GM04504 (cell line): ENCODE measurements around the gene MPPE1.
"Not testable (repeated sequence)": the region's sequence is repeated elsewhere in the genome, so short reads cannot be mapped to it uniquely, and the experiment has no call there.

Experiments
- DNase-seq: peaks from one replicate; pipeline ENCODE4 v3.0.0-alpha.2; 2012; ENCODE audit warnings: low read depth

Gene MPPE1

GRCh38 chr18:11925800-11926481 is 17.8 kb upstream of the MPPE1 start:
- DNase-seq, result no peak

- DNase-seq, result no peak
These were observed 15.3 kb upstream of the MPPE1 start for GRCh38 chr18:11923450-11923849.

GRCh38 chr18:11919522-11919921 is 11.4 kb upstream of the MPPE1 start:
- DNase-seq, result not testable (repeated sequence)

GRCh38 chr18:11916880-11917279 is 8.8 kb upstream of the MPPE1 start:
- DNase-seq, result not testable (repeated sequence)

- peak; percentile 31 for DNase-seq
These were observed 1.5 kb upstream of the MPPE1 start for GRCh38 chr18:11909591-11910026.

GRCh38 chr18:11909061-11909455 is 941 bp upstream of the MPPE1 start:
- peak; percentile 10 for DNase-seq

- DNase-seq, result no peak
These were observed 917 bp downstream of the MPPE1 start for GRCh38 chr18:11906926-11907874.

- no peak for DNase-seq
These were observed 1.9 kb downstream of the MPPE1 start for GRCh38 chr18:11906176-11906575.

- no peak for DNase-seq
These were observed 2.5 kb downstream of the MPPE1 start for GRCh38 chr18:11905613-11906012.

- DNase-seq, result no peak
These were observed 5.4 kb downstream of the MPPE1 start for GRCh38 chr18:11902522-11903292.

- no peak for DNase-seq
These were observed 6.2 kb downstream of the MPPE1 start for GRCh38 chr18:11901826-11902438.

GRCh38 chr18:11899063-11899462 is 9.1 kb downstream of the MPPE1 start:
- DNase-seq, result no peak

- no peak for DNase-seq
These were observed 10.3 kb downstream of the MPPE1 start for GRCh38 chr18:11897781-11898180.

- DNase-seq, result not testable (repeated sequence)
These were observed 15.7 kb downstream of the MPPE1 start for GRCh38 chr18:11892438-11892837.

GRCh38 chr18:11891737-11892136 is 16.4 kb downstream of the MPPE1 start:
- no peak for DNase-seq

- DNase-seq, result no peak
These were observed 18.8 kb downstream of the MPPE1 start for GRCh38 chr18:11889284-11889683.

GRCh38 chr18:11888726-11889125 is 19.4 kb downstream of the MPPE1 start:
- DNase-seq, result no peak

- DNase-seq, result no peak
These were observed 20.6 kb downstream of the MPPE1 start for GRCh38 chr18:11887328-11888128.

- DNase-seq, result no peak
These were observed 21.5 kb downstream of the MPPE1 start for GRCh38 chr18:11886577-11887110.

- no peak for DNase-seq
These were observed 22.7 kb downstream of the MPPE1 start for GRCh38 chr18:11885278-11885947.
